ENCODE data around the gene TMEM254.

Gene TMEM254

GRCh38 chr10:80068270-80068669, 10.2 kb upstream of the TMEM254 start:
- Histone ChIP-seq H3F3A (ENCODE audit: insufficient read depth) (no peaks in the 10 kb centered on the region), H3K9me3 (ENCODE audit: insufficient read depth, low read length) (peaks cover 5% of the 10 kb centered on the region; the same call in 1 of the 2 replicates), H3K27me3 (ENCODE audit: low read length) (no peaks in the 10 kb centered on the region), H4K20me1 (ENCODE audit: low read depth, low read length) (no peaks in the 10 kb centered on the region), H3K9me2 (replicated peaks; ENCODE audit: insufficient read depth, low read length) (no peaks in the 10 kb centered on the region), H3K36me3 (ENCODE audit: low read length) (no peaks in the 10 kb centered on the region; the same call in 1 of the 2 replicates), H3K27ac (ENCODE audit: low read depth, low read length) (no peak overlapping the region), H3K79me2 (ENCODE audit: insufficient read depth, low read length) (no peaks in the 10 kb centered on the region), H3K4me2 (ENCODE audit: low read depth, low read length, poor library complexity, severe bottlenecking) (no peak overlapping the region), H3K9ac (ENCODE audit: low read length) (no peak overlapping the region), H2AFZ (ENCODE audit: low read depth, low read length, severe bottlenecking) (no peak overlapping the region), H3K4me3 (ENCODE audit: insufficient read depth, low read length, poor library complexity, severe bottlenecking) (no peak overlapping the region)
- no peak for TF ChIP-seq CTCF (IDR thresholded peaks at IDR 0.05; ENCODE audit: insufficient read depth, low read length, poor library complexity, severe bottlenecking)
- no peak for TF ChIP-seq EZH2phosphoT487 (conservative IDR thresholded peaks at IDR 0.05; ENCODE audit: low read length)

GRCh38 chr10:80070057-80070456, 8.4 kb upstream of the TMEM254 start:
- no peaks in the 10 kb centered on the region for H3K9me2 ChIP-seq (replicated peaks; ENCODE audit: insufficient read depth, low read length)
- TF ChIP-seq CTCF (IDR thresholded peaks at IDR 0.05; ENCODE audit: insufficient read depth, low read length, poor library complexity, severe bottlenecking) (no peak), EZH2phosphoT487 (conservative IDR thresholded peaks at IDR 0.05; ENCODE audit: low read length) (no peak)
- no peaks in the 10 kb centered on the region for H3F3A ChIP-seq (ENCODE audit: insufficient read depth)
- no peak overlapping the region for H3K4me2 ChIP-seq (ENCODE audit: low read depth, low read length, poor library complexity, severe bottlenecking)
- no peak overlapping the region for H3K9ac ChIP-seq (ENCODE audit: low read length)
- no peak overlapping the region for H2AFZ ChIP-seq (ENCODE audit: low read depth, low read length, severe bottlenecking)
- H3K27ac ChIP-seq (ENCODE audit: low read depth, low read length), result no peak overlapping the region
- no peaks in the 10 kb centered on the region for H3K27me3 ChIP-seq (ENCODE audit: low read length)
- H4K20me1 ChIP-seq (ENCODE audit: low read depth, low read length), result no peaks in the 10 kb centered on the region
- peaks cover 5% of the 10 kb centered on the region; the same call in 1 of the 2 replicates for H3K9me3 ChIP-seq (ENCODE audit: insufficient read depth, low read length)
- H3K79me2 ChIP-seq (ENCODE audit: insufficient read depth, low read length), result no peaks in the 10 kb centered on the region
- no peak overlapping the region for H3K4me3 ChIP-seq (ENCODE audit: insufficient read depth, low read length, poor library complexity, severe bottlenecking)
- H3K36me3 ChIP-seq (ENCODE audit: low read length), result no peaks in the 10 kb centered on the region; the same call in 1 of the 2 replicates

DNA sequence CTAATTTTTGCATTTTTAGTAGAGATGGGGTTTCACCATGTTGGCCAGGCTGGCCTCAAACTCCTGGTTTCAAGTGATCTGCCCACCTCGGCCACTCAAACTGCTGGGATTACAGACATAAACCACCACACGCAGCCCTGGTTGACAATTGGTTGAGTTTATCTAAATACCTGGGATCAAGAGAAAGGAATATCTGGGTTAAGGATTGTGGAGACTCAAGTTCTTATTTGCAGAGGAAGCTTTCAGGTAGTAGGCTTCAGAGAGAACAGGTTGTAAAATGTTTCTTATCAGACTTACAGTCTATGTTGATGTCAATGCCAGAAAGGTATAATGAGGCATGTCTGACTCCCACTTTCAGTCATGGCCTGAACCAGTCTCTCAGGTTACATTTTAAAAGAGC, 5.9 kb upstream of the TMEM254 start:
- no peaks in the 10 kb centered on the region for H4K20me1 ChIP-seq (ENCODE audit: low read depth, low read length)
- H3F3A ChIP-seq (ENCODE audit: insufficient read depth), result no peaks in the 10 kb centered on the region
- TF ChIP-seq CTCF (IDR thresholded peaks at IDR 0.05; ENCODE audit: insufficient read depth, low read length, poor library complexity, severe bottlenecking) (no peak), EZH2phosphoT487 (conservative IDR thresholded peaks at IDR 0.05; ENCODE audit: low read length) (no peak)
- no peak overlapping the region for H3K4me3 ChIP-seq (ENCODE audit: insufficient read depth, low read length, poor library complexity, severe bottlenecking)
- peaks cover 5% of the 10 kb centered on the region; the same call in 1 of the 2 replicates for H3K9me3 ChIP-seq (ENCODE audit: insufficient read depth, low read length)
- H3K79me2 ChIP-seq (ENCODE audit: insufficient read depth, low read length), result no peaks in the 10 kb centered on the region
- H3K27ac ChIP-seq (ENCODE audit: low read depth, low read length), result no peak overlapping the region
- no peaks in the 10 kb centered on the region; the same call in 1 of the 2 replicates for H3K36me3 ChIP-seq (ENCODE audit: low read length)
- H3K4me2 ChIP-seq (ENCODE audit: low read depth, low read length, poor library complexity, severe bottlenecking), result no peak overlapping the region
- no peak overlapping the region for H3K9ac ChIP-seq (ENCODE audit: low read length)
- no peak overlapping the region for H2AFZ ChIP-seq (ENCODE audit: low read depth, low read length, severe bottlenecking)
- no peaks in the 10 kb centered on the region for H3K9me2 ChIP-seq (replicated peaks; ENCODE audit: insufficient read depth, low read length)
- no peaks in the 10 kb centered on the region for H3K27me3 ChIP-seq (ENCODE audit: low read length)
